ENCODE data around the gene OTX1. TPM values are rescaled to one million over a fixed set of nuclear protein-coding genes. Genes with fewer than 3 reads are reported as not detected.

Gene OTX1
- total and polyA plus RNA-seq, 11 donors: 0.15 TPM; not detected in 10

DNA sequence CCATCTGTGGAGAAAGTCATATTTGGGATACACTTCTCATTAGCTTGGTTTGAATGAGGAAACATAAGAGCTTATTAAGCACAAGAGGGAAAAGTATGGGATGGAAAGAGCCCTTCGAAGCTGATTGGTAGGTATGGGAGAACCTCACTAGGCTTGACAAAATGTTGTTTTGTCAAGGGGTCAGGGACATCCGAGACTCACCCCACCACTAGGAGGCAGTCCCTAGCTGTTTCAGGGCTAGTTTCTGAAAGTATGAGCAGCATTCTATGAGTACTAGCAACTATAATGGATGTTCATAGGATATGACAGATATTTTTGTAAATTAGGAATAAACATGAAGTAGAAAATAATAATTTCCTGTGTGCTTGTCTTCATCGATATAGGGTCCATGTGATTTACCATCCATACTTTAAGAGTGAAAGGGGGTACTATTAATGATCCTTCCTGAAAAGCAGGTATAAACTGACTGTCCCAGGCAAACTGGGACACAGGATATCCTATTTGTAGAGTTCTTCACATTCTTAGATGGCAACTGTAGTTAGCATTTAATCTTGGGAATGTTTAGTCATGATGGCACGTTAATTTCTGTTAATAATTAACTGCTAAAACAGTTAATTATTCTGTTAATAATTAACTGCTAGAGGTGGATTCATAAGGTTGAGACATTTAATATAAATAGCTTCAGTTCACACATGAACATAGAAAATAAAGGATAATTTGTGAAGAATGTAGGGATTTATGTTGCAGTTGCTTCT, 28.4 kb downstream of the OTX1 start:
- TF ChIP-seq CTCF (IDR thresholded peaks at IDR 0.05): peak in 2 of 12 donors; percentile 13 to 23
- no peak for TF ChIP-seq POLR2A (IDR thresholded peaks at IDR 0.05)
- DNase-seq (no peak), ATAC-seq (no peak)
- Histone ChIP-seq H3K9me3 (no peaks in the 10 kb centered on the region), H3K27me3 (peaks cover 0 to 49% (median 6%) of the 10 kb centered on the region in 9 donors), H3K27ac (no peak overlapping the region), H3K36me3 (no peaks in the 10 kb centered on the region), H3K4me3 (no peak overlapping the region), H3K4me1 (no peaks in the 10 kb centered on the region)
- intact Hi-C loops (cut with DNase I): no loop called here
- 72 to 81% (median 75%) methylated on average over 4 of the region's 4 CpGs for WGBS, 4 donors

GRCh38 chr2:63081404-63081803, 30.8 kb downstream of the OTX1 start:
- no peak overlapping the region for H3K4me3 ChIP-seq
- ATAC-seq: no peak
- WGBS, 4 donors: 71 to 80% (median 76%) methylated on average over 4 of the region's 4 CpGs
- intact Hi-C loops (cut with DNase I): no loop called here
- no peaks in the 10 kb centered on the region for H3K9me3 ChIP-seq
- TF ChIP-seq POLR2A (IDR thresholded peaks at IDR 0.05): no peak
- no peak overlapping the region for H3K27ac ChIP-seq
- no peak for DNase-seq
- no peaks in the 10 kb centered on the region for H3K4me1 ChIP-seq
- H3K36me3 ChIP-seq: no peaks in the 10 kb centered on the region
- peaks cover 0 to 34% (median 6%) of the 10 kb centered on the region in 9 donors for H3K27me3 ChIP-seq

GRCh38 chr2:63086687-63087086, 36.1 kb downstream of the OTX1 start:
- Histone ChIP-seq H3K4me3 (no peak overlapping the region), H3K27me3 (peaks cover 0 to 3% (median 0%) of the 10 kb centered on the region in 9 donors), H3K9me3 (peaks cover 0 to 2% (median 0%) of the 10 kb centered on the region in 12 donors), H3K36me3 (no peaks in the 10 kb centered on the region), H3K27ac (no peak overlapping the region), H3K4me1 (no peaks in the 10 kb centered on the region)
- intact Hi-C loops (cut with DNase I): no loop called here
- no peak for DNase-seq
- ATAC-seq: no peak
- TF ChIP-seq POLR2A (IDR thresholded peaks at IDR 0.05) (no peak), CTCF (IDR thresholded peaks at IDR 0.05) (no peak)
- WGBS, 4 donors: 49 to 53% (median 52%) methylated on average over 1 of the region's 1 CpG

DNA sequence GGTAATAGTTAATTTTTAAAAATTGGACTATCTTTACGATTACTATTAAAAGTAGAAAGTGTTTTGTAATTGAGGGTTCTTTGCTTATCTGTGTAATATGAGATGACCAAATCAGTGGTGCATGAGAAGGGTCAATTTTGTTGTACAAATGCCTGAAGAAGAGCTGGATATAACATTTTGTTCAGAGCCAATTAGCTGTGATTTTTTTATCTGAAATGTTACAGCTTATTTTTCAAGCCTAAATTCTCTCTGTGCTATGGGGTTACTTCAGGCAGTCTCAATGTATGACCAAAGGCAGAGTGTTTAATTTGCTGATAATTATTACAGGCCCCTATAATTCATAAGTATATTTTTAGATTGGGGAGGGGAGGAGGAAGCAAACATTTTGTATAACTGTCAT, 41.8 kb downstream of the OTX1 start:
- Histone ChIP-seq H3K9me3 (peaks cover 0 to 2% (median 0%) of the 10 kb centered on the region in 12 donors), H3K27me3 (no peaks in the 10 kb centered on the region), H3K36me3 (no peaks in the 10 kb centered on the region), H3K27ac (no peak overlapping the region), H3K4me3 (no peak overlapping the region), H3K4me1 (no peaks in the 10 kb centered on the region)
- ATAC-seq (no peak), DNase-seq (no peak)
- intact Hi-C loops (cut with DNase I): no loop called here
- WGBS, 4 donors: 81 to 87% (median 85%) methylated on average over 1 of the region's 1 CpG
- no peak for TF ChIP-seq CTCF (IDR thresholded peaks at IDR 0.05)

- H3K4me3 ChIP-seq: no peak overlapping the region
- H3K27me3 ChIP-seq: no peaks in the 10 kb centered on the region
- DNase-seq (no peak), ATAC-seq (no peak)
- peaks cover 0 to 2% (median 0%) of the 10 kb centered on the region in 12 donors for H3K9me3 ChIP-seq
- WGBS, 4 donors: 1 to 6% (median 4%) methylated on average over 1 of the region's 1 CpG
- no peak overlapping the region for H3K27ac ChIP-seq
- H3K36me3 ChIP-seq: no peaks in the 10 kb centered on the region
- no peaks in the 10 kb centered on the region for H3K4me1 ChIP-seq
- intact Hi-C loops (cut with DNase I): no loop called here
- TF ChIP-seq POLR2A (IDR thresholded peaks at IDR 0.05) (no peak), CTCF (IDR thresholded peaks at IDR 0.05) (no peak)
Measured at GRCh38 chr2:63092857-63093256, 42.2 kb downstream of the OTX1 start.

Measured in heart left ventricle (tissue), 16 donors.